IPS DF 6.9 (cell line): ENCODE measurements around the gene WDR26.
"Not testable (repeated sequence)": the region's sequence is repeated elsewhere in the genome, so short reads cannot be mapped to it uniquely, and the experiment has no call there.

Source experiments
- DNase-seq: peaks from one replicate; pipeline ENCODE4 v3.0.0-alpha.2; 2013; ENCODE audit warnings: low read depth, low spot score
- H3K27ac ChIP-seq: one replicate; pipeline ENCODE4 v1.5.1; 2013; ENCODE audit warnings: low read length, control low read depth
- H3K27me3 ChIP-seq: 2 replicates; pipeline ENCODE4 v1.6.1; 2013; ENCODE audit warnings: mild to moderate bottlenecking, low read length; ENCODE audit not compliant: control insufficient read depth, insufficient read depth
- H3K36me3 ChIP-seq: 2 replicates; pipeline ENCODE4 v1.6.1; 2013; ENCODE audit warnings: low read length; ENCODE audit not compliant: control insufficient read depth, insufficient read depth
- H3K4me1 ChIP-seq: 2 replicates; pipeline ENCODE4 v1.6.1; 2013; ENCODE audit warnings: low read length; ENCODE audit not compliant: control insufficient read depth, insufficient read depth
- H3K4me3 ChIP-seq: 2 replicates; pipeline ENCODE4 v1.5.1; 2013; ENCODE audit warnings: mild to moderate bottlenecking, low read length
- H3K9me3 ChIP-seq: 2 replicates; pipeline ENCODE4 v1.6.1; 2013; ENCODE audit warnings: low read length, inconsistent platforms; ENCODE audit not compliant: control insufficient read depth, insufficient read depth
- WGBS: extraction: QIAGEN DNeasy Blood & Tissue Kit; methylation state at CpG from one replicate; pipeline ENCODE4 v1.1.7; 2013; ENCODE audit warnings: mixed read lengths, missing lambda C conversion rate; ENCODE audit not compliant: insufficient read length, insufficient coverage; 5-methylcytosine and 5-hydroxymethylcytosine counted together

The WDR26 gene

GRCh38 chr1:224435318-224435763 is 744 bp upstream of the WDR26 start:
- Histone ChIP-seq H3K27me3 (no peaks in the 10 kb centered on the region), H3K36me3 (no peaks in the 10 kb centered on the region; the same call in 1 of the 2 replicates), H3K4me3 (peak overlapping the region; percentile 57; the same call in 1 of the 2 replicates), H3K27ac (no peak overlapping the region), H3K4me1 (no peaks in the 10 kb centered on the region), H3K9me3 (no peaks in the 10 kb centered on the region)
- DNase-seq, result no peak
- WGBS, result no CpG with 5 or more reads among the region's 4 CpGs

DNA sequence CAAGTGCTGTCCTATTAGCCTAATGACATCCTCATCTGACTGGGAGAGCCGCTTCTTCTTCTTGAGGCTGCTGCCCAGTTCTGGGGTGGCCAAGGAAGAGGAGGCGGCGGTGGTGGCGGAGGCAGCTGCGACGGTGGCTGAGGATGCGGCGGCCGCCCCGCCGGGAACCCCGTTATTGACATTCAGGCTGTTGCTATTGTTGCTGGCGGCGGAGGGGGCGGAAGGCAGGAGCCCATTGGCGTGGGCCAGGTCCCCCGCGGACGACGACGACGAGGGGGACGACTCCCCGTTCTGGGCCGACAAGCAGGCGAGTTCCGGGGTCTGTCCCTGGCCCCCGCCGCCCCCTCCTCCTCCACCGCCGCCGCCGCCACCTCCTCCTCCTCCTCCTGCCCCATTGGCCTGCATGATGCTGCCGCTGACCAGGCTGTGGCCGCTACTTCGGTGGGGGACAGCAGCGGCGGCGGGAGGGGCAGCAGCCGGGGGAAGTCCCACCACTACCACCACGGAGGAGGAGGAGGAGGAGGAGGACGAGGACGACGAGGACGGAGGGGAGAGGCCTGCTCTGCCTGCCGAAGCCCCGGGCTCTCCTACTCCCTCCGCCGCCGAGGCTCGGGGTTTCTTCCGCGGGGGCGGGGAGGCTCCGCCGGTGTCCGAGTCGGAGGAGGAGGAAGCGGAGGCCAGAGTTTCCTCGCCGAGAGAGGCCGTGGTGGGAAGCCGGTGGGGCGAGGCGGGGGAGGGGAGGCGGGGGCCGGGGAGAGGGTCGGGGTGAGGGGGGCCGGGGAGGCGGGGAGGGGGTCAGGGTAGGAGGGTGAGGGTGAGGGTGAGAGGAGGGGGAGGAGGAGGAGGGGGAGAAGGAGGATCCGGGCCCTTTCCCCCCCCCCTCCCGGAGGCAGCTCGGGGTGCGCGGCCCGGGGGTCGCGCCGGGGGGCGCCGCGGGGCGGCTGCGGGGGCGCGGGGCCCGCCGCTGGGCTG is 610 bp downstream of the WDR26 start:
- DNase-seq, result no peak
- H3K4me1 ChIP-seq, result no peaks in the 10 kb centered on the region
- H3K9me3 ChIP-seq, result no peaks in the 10 kb centered on the region
- H3K4me3 ChIP-seq, result peak overlapping the region; percentile 73
- H3K27me3 ChIP-seq, result no peaks in the 10 kb centered on the region
- no peak overlapping the region for H3K27ac ChIP-seq
- no peaks in the 10 kb centered on the region; the same call in 1 of the 2 replicates for H3K36me3 ChIP-seq
- no CpG with 5 or more reads among the region's 88 CpGs for WGBS

DNA sequence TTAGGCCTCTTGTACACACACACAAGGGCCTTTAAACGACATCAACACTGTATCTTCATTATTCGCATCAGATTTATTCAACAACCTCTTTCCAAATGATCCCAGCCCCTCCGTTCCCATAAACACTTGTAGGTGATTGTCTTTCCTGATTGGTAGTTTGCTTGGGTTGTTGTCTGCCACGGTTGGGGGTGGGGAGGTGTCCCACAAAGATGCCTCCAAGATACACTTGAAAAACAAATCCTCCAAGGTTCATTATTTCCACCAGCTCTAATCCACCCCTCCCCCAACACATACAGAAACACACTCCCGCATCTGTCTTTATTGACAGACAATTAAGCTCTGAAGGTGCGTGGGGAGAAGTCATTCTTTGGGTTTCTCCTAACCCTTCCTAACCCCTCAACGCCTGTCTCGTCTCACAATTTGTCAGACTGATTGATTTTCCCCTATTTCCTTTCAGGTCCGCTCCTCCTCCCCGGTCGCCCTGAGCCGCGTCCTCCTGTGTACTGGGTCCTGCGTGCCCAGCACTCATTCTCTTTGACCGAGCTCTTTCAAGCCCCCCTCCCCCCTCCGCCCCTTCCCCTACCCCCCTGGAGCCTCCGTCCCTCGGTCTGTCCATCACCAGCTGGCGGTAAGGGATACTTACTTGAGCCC is 1.4 kb downstream of the WDR26 start:
- Histone ChIP-seq H3K4me3 (peak overlapping the region; percentile 73; the same call in 1 of the 2 replicates), H3K36me3 (no peaks in the 10 kb centered on the region; the same call in 1 of the 2 replicates), H3K4me1 (no peaks in the 10 kb centered on the region), H3K27me3 (no peaks in the 10 kb centered on the region), H3K9me3 (no peaks in the 10 kb centered on the region), H3K27ac (no peak overlapping the region)
- no CpG with 5 or more reads among the region's 19 CpGs for WGBS
- no peak for DNase-seq

DNA sequence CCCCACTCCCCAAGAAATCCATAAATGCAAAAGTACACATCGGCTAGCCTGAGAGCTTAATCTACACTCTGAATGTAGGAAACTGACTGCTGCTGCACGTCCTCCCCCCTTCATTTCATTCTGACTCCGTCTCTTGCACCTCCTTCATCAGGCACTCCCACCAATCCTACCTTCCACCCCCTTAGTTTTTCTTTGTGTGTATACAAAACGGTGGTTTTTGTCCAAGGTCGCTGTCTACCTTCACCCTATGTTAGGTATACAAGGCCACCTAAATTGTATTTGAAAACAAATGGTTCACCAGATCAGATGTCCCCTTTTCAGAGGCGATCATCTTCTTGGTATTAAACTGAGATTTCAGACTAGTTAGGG is 1.9 kb downstream of the WDR26 start:
- peak overlapping the region; percentile 73; the same call in 1 of the 2 replicates for H3K4me3 ChIP-seq
- no peaks in the 10 kb centered on the region; the same call in 1 of the 2 replicates for H3K36me3 ChIP-seq
- DNase-seq, result no peak
- no CpG with 5 or more reads among the region's 6 CpGs for WGBS
- H3K9me3 ChIP-seq, result no peaks in the 10 kb centered on the region
- no peaks in the 10 kb centered on the region for H3K4me1 ChIP-seq
- no peak overlapping the region for H3K27ac ChIP-seq
- no peaks in the 10 kb centered on the region for H3K27me3 ChIP-seq

- no peak overlapping the region for H3K4me3 ChIP-seq
- H3K36me3 ChIP-seq, result peaks cover 3% of the 10 kb centered on the region; the same call in 1 of the 2 replicates
- H3K27me3 ChIP-seq, result no peaks in the 10 kb centered on the region
- H3K9me3 ChIP-seq, result no peaks in the 10 kb centered on the region
- no peak for DNase-seq
- no CpG with 5 or more reads among the region's 2 CpGs for WGBS
- no peaks in the 10 kb centered on the region for H3K4me1 ChIP-seq
- no peak overlapping the region for H3K27ac ChIP-seq
Measured at GRCh38 chr1:224432146-224432545, 2.5 kb downstream of the WDR26 start.

DNA sequence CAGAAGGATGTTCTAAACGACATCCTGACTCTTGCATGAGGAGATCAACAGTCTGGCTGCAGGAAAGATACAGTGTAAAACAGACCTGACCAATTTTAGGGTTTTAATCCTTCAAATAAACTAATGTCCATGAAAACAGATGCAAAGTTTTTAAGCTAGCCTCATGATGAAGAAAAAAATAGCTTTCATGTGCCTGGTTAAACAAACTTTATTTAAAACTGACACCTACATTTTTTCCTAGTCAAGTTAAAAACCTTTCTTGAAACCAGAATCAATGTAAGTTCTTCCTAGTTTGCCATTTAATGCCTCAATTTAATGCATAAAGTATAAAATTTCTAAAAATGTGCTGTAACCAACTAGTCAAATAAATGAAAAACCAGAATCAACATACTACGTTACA is 2.9 kb downstream of the WDR26 start:
- no peak overlapping the region for H3K4me3 ChIP-seq

GRCh38 chr1:224430511-224431113 is 4.0 kb downstream of the WDR26 start:
- Histone ChIP-seq H3K4me3 (no peak overlapping the region), H3K36me3 (peaks cover 3% of the 10 kb centered on the region; the same call in 1 of the 2 replicates), H3K27ac (no peak overlapping the region), H3K9me3 (no peaks in the 10 kb centered on the region), H3K27me3 (no peaks in the 10 kb centered on the region), H3K4me1 (no peaks in the 10 kb centered on the region)
- no CpG with 5 or more reads among the region's 2 CpGs for WGBS
- no peak for DNase-seq

More for the DNA sequence above, 2.9 kb downstream of the WDR26 start:
- no CpG with 5 or more reads among the region's 2 CpGs for WGBS
- DNase-seq, result no peak
- Histone ChIP-seq H3K9me3 (no peaks in the 10 kb centered on the region), H3K27me3 (no peaks in the 10 kb centered on the region), H3K27ac (no peak overlapping the region), H3K4me1 (no peaks in the 10 kb centered on the region), H3K36me3 (peaks cover 3% of the 10 kb centered on the region; the same call in 1 of the 2 replicates)

DNA sequence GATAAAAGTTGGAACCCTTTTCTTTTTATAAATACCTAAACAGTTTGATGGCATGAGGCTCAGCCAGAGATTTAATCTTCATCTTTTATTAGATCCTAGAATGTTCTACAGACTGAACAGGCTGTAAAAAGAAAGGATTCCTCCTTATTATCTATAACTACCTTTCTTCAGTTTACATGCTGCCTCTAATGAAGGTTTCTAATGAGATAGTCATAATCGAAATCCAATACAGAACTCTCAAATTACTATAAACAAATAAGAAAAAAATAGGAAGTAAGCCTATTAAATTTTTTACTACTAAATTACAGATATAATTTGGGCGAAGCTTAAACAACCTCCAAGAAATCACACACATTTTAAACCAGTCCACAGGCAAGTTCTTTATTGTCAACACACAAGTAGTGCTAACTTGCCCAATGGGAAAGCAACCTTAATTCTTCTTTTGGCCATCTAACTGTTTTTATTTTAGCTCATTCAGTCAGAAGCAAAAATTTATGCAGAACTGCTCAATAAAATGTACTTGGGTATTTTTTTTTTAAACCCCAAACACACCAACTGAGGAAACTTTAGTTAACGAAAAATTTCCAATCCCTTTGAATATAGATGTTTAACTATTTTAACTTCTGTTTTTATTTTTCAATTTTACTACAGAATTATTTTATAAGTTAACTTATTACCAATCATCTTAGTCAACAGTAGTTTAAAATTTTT is 4.8 kb downstream of the WDR26 start:
- no CpG with 5 or more reads among the region's 3 CpGs for WGBS
- H3K4me3 ChIP-seq, result no peak overlapping the region
- H3K36me3 ChIP-seq, result peaks cover 3% of the 10 kb centered on the region; the same call in 1 of the 2 replicates

GRCh38 chr1:224428713-224429112 is 5.9 kb downstream of the WDR26 start:
- H3K36me3 ChIP-seq, result not testable (repeated sequence)

More for the DNA sequence above, 4.8 kb downstream of the WDR26 start:
- Histone ChIP-seq H3K27ac (no peak overlapping the region), H3K9me3 (no peaks in the 10 kb centered on the region), H3K4me1 (no peaks in the 10 kb centered on the region), H3K27me3 (no peaks in the 10 kb centered on the region)
- DNase-seq, result no peak

More at GRCh38 chr1:224428713-224429112, 5.9 kb downstream of the WDR26 start:
- not testable (repeated sequence) for H3K27me3 ChIP-seq, H3K27ac ChIP-seq, H3K9me3 ChIP-seq, H3K4me3 ChIP-seq, DNase-seq, H3K4me1 ChIP-seq
- WGBS, result no CpG with 5 or more reads among the region's 7 CpGs
